IMR-90 (cell line): Measurements from ENCODE around the gene SHB. TPM values are rescaled to one million over a fixed set of nuclear protein-coding genes. Genes with fewer than 3 reads are reported as not detected.
A peak's percentile ranks its signal among the peaks of the same experiment; 100 is the strongest.

Source experiments
- ATAC-seq: fragments of 200-7000 bp; cut with Tn5 transposase; 2 replicates; pipeline ENCODE4 v1.9.1; 2020; ENCODE audit warnings: low read depth, mild to moderate bottlenecking, moderate library complexity
- BruUV-seq: library from RNA; stranded (reverse); fragments of 400-500 nt; replicated peaks from 2 replicates; lab custom pipeline; 2021; lab: Mats Ljungman, UMichigan
- CTCF ChIA-PET: fragments of 300-600 bp; formaldehyde crosslinking; extraction: SDS; loops from one replicate; lab custom pipeline; 2021; ENCODE audit warnings: antibody characterized with exemption; lab: Yijun Ruan, JAX
- POLR2A ChIA-PET: fragments of 300-600 bp; sonication (Branson Sonifier 250); formaldehyde crosslinking; loops from one replicate; lab custom pipeline; 2022; ENCODE audit warnings: antibody characterized with exemption; ENCODE audit not compliant: unreplicated experiment; lab: Charles Lee
- DNase-seq: peaks from one replicate; pipeline ENCODE4 v3.0.0; 2013
- H2AFZ ChIP-seq: replicated peaks from 2 replicates; pipeline ENCODE3; 2013; ENCODE audit warnings: low read length, mild to moderate bottlenecking; ENCODE audit not compliant: poor library complexity
- H2AK5ac ChIP-seq: 2 replicates; pipeline ENCODE4 v1.6.1; 2013; ENCODE audit warnings: low read depth, low read length, inconsistent platforms
- H2AK9ac ChIP-seq: replicated peaks from 2 replicates; pipeline ENCODE3; 2013; ENCODE audit warnings: mild to moderate bottlenecking, low read depth, low read length, moderate library complexity; ENCODE audit not compliant: poor library complexity
- H2BK120ac ChIP-seq: 2 replicates; pipeline ENCODE4 v1.6.1; 2013; ENCODE audit warnings: low read depth, low read length, inconsistent platforms
- H2BK15ac ChIP-seq: 3 replicates; pipeline ENCODE4 v1.6.1; 2013; ENCODE audit warnings: low read depth, low read length, inconsistent platforms
- H2BK20ac ChIP-seq: 2 replicates; pipeline ENCODE4 v1.6.1; 2013; ENCODE audit warnings: low read depth, mild to moderate bottlenecking, inconsistent platforms, low read length, moderate library complexity
- H2BK5ac ChIP-seq: 2 replicates; pipeline ENCODE4 v1.6.1; 2013; ENCODE audit warnings: mild to moderate bottlenecking, low read depth, low read length, inconsistent platforms; ENCODE audit not compliant: poor library complexity, severe bottlenecking
- H3K14ac ChIP-seq: replicated peaks from 2 replicates; pipeline ENCODE4 v1.6.1; 2013; ENCODE audit warnings: low read depth, low read length, inconsistent platforms
- H3K18ac ChIP-seq: 2 replicates; pipeline ENCODE4 v1.6.1; 2013; ENCODE audit warnings: low read depth, low read length, control low read depth
- H3K23ac ChIP-seq: 2 replicates; pipeline ENCODE4 v1.6.1; 2013; ENCODE audit warnings: low read depth, low read length, inconsistent platforms
- H3K27ac ChIP-seq: 2 replicates; pipeline ENCODE4 v1.5.1; 2013; ENCODE audit warnings: mild to moderate bottlenecking, control low read depth, low read length; ENCODE audit not compliant: insufficient read depth
- H3K27me3 ChIP-seq: 2 replicates; pipeline ENCODE4 v1.6.1; 2013; ENCODE audit warnings: low read length; ENCODE audit not compliant: control insufficient read depth, insufficient read depth
- H3K36me3 ChIP-seq: 2 replicates; pipeline ENCODE4 v1.6.1; 2013; ENCODE audit warnings: low read length, mixed read lengths; ENCODE audit not compliant: control insufficient read depth, insufficient read depth
- H3K4ac ChIP-seq: 2 replicates; pipeline ENCODE4 v1.6.1; 2013; ENCODE audit warnings: low read depth, low read length, inconsistent platforms
- H3K4me1 ChIP-seq: 2 replicates; pipeline ENCODE4 v1.6.1; 2013; ENCODE audit warnings: low read length, mixed read lengths; ENCODE audit not compliant: control insufficient read depth, insufficient read depth
- H3K4me2 ChIP-seq: 2 replicates; pipeline ENCODE4 v1.6.1; 2013; ENCODE audit warnings: low read depth, mild to moderate bottlenecking, control low read depth, low read length, moderate library complexity
- H3K4me3 ChIP-seq: 2 replicates; pipeline ENCODE4 v1.5.1; 2013; ENCODE audit warnings: low read depth, mild to moderate bottlenecking, control low read depth, low read length, moderate library complexity; ENCODE audit not compliant: insufficient read depth
- H3K56ac ChIP-seq: 2 replicates; pipeline ENCODE4 v1.6.1; 2013; ENCODE audit warnings: low read length, inconsistent platforms; ENCODE audit not compliant: insufficient read depth; ENCODE audit errors: extremely low read depth
- H3K79me1 ChIP-seq, 2 experiments: 2 replicates each; pipeline ENCODE4 v1.6.1; 2013; ENCODE audit warnings: low read length in 2 of 2, inconsistent platforms in 1 of 2, low read depth in 1 of 2
- H3K9ac ChIP-seq: 2 replicates; pipeline ENCODE4 v1.6.1; 2013; ENCODE audit warnings: low read depth, low read length, control low read depth
- H3K9me1 ChIP-seq: 2 replicates; pipeline ENCODE4 v1.6.1; 2013; ENCODE audit warnings: low read length, inconsistent platforms; ENCODE audit not compliant: insufficient read depth
- H3K9me3 ChIP-seq: 2 replicates; pipeline ENCODE4 v1.6.1; 2013; ENCODE audit warnings: low read length; ENCODE audit not compliant: control insufficient read depth, insufficient read depth
- H4K20me1 ChIP-seq: 2 replicates; pipeline ENCODE4 v1.6.1; 2013; ENCODE audit warnings: low read length, inconsistent platforms; ENCODE audit not compliant: insufficient read depth
- H4K5ac ChIP-seq: 2 replicates; pipeline ENCODE4 v1.6.1; 2013; ENCODE audit warnings: mild to moderate bottlenecking, low read depth, low read length, control low read depth
- H4K8ac ChIP-seq, 2 experiments: 2 replicates each; pipeline ENCODE4 v1.6.1; 2013; ENCODE audit warnings: low read depth in 2 of 2, low read length in 2 of 2, control low read depth in 1 of 2, inconsistent platforms in 1 of 2
- H4K91ac ChIP-seq: 2 replicates; pipeline ENCODE4 v1.6.1; 2013; ENCODE audit warnings: low read depth, low read length, inconsistent platforms; ENCODE audit not compliant: insufficient read depth
- BHLHE40 ChIP-seq: fragments of 150-350 bp; IDR thresholded peaks from 2 replicates; pipeline ENCODE4 v1.6.1; 2016; ENCODE audit warnings: mild to moderate bottlenecking, low read depth, low read length
- CHD1 ChIP-seq: IDR thresholded peaks from 2 replicates; pipeline ENCODE4 v1.6.1; 2012; ENCODE audit warnings: low read depth, low read length, improper control_type of control experiment
- FOS ChIP-seq: fragments of 150-350 bp; IDR thresholded peaks from 2 replicates; pipeline ENCODE4 v1.6.1; 2016; ENCODE audit warnings: low read depth, low read length
- MAFK ChIP-seq: IDR thresholded peaks from 2 replicates; pipeline ENCODE4 v1.6.1; 2012; ENCODE audit warnings: low read depth, low read length, improper control_type of control experiment
- MAZ ChIP-seq: IDR thresholded peaks from 2 replicates; pipeline ENCODE4 v1.6.1; 2012; ENCODE audit warnings: low read depth, mild to moderate bottlenecking, low read length, improper control_type of control experiment, moderate library complexity, borderline replicate concordance
- MXI1 ChIP-seq: IDR thresholded peaks from 2 replicates; pipeline ENCODE4 v1.6.1; 2012; ENCODE audit warnings: low read depth, mild to moderate bottlenecking, low read length, moderate library complexity, borderline replicate concordance
- NFE2L2 ChIP-seq: fragments of 150-350 bp; IDR thresholded peaks from 2 replicates; pipeline ENCODE4 v1.6.1; 2016; ENCODE audit warnings: low read depth, mild to moderate bottlenecking, low read length
- POLR2A ChIP-seq: IDR thresholded peaks from 2 replicates; pipeline ENCODE4 v1.6.1; 2012; ENCODE audit warnings: mild to moderate bottlenecking, low read depth, low read length
- RAD21 ChIP-seq: IDR thresholded peaks from 2 replicates; pipeline ENCODE4 v1.6.1; 2012; ENCODE audit warnings: low read length, improper control_type of control experiment
- RCOR1 ChIP-seq: IDR thresholded peaks from 2 replicates; pipeline ENCODE4 v1.6.1; 2012; ENCODE audit warnings: mild to moderate bottlenecking, low read length, improper control_type of control experiment; ENCODE audit not compliant: insufficient replicate concordance
- RFX5 ChIP-seq: IDR thresholded peaks from 2 replicates; pipeline ENCODE4 v1.8.0; 2012; ENCODE audit warnings: low read depth, mild to moderate bottlenecking, low read length, moderate library complexity
- SMC3 ChIP-seq: fragments of 150-350 bp; IDR thresholded peaks from 2 replicates; pipeline ENCODE4 v1.6.1; 2016; ENCODE audit warnings: low read depth, mild to moderate bottlenecking, antibody characterized with exemption, low read length, moderate library complexity
- WGBS, 2 experiments: methylation state at CpG; one replicate each; pipeline versions ENCODE4 v1.1.5 to v1.1.7; 2013; ENCODE audit warnings: missing lambda C conversion rate in 2 of 2; ENCODE audit not compliant: insufficient read length in 1 of 2; ENCODE audit errors: extremely low coverage in 2 of 2; 5-methylcytosine and 5-hydroxymethylcytosine counted together
- dilution Hi-C: fragments of 300-500 bp; cut with HindIII; formaldehyde crosslinking; loops from one replicate; pipeline ENCODE4 v1.14.3; 2018; ENCODE audit warnings: low sequenced_read_pairs; ENCODE audit not compliant: unreplicated experiment
- in situ Hi-C: fragments of 300-500 bp; cut with MboI; formaldehyde crosslinking; loops from 3 replicates; pipeline ENCODE4 v1.14.3; 2019; ENCODE audit warnings: low sequenced_read_pairs, inconsistent platforms, mixed read lengths
- intact Hi-C: fragments of 100-400 bp; cut with micrococcal nuclease; formaldehyde crosslinking; loops from 2 replicates; pipeline ENCODE4 v1.10.0; 2022
- polyA plus RNA-seq, 3 experiments: library from polyadenylated mRNA; depleted of rRNA; stranded (reverse); fragments of >200 nt; gene quantifications; 2 replicates each; pipeline ENCODE4 v1.2.3, GENCODE V29; 2012; ENCODE audit warnings: low replicate concordance in 1 of 3
- total RNA-seq: library from RNA; depleted of rRNA; stranded (reverse); fragments of >200 nt; gene quantifications from 2 replicates; pipeline ENCODE4 v1.2.3, GENCODE V29; 2012
- TF ChIP-seq, protein P1 (sequence below): fragments of 150-350 bp; IDR thresholded peaks from 2 replicates; pipeline ENCODE4 v1.6.1; 2017; ENCODE audit warnings: mild to moderate bottlenecking, antibody characterized with exemption, low read length, low read depth
- TF ChIP-seq, protein P2 (sequence below): conservative IDR thresholded peaks from 2 replicates; pipeline ENCODE4 v1.5.1; 2012; ENCODE audit warnings: mild to moderate bottlenecking, low read depth, low read length, improper control_type of control experiment
- TF ChIP-seq, protein P3 (sequence below): fragments of 150-350 bp; IDR thresholded peaks from 2 replicates; pipeline ENCODE4 v1.6.1; 2016; ENCODE audit warnings: low read depth, mild to moderate bottlenecking, low read length, moderate library complexity, borderline replicate concordance

SHB gene
- total and polyA plus RNA-seq, 2 of the 4 experiments (the other 2 are of a cell fraction): 6.1 to 20.4 TPM

DNA sequence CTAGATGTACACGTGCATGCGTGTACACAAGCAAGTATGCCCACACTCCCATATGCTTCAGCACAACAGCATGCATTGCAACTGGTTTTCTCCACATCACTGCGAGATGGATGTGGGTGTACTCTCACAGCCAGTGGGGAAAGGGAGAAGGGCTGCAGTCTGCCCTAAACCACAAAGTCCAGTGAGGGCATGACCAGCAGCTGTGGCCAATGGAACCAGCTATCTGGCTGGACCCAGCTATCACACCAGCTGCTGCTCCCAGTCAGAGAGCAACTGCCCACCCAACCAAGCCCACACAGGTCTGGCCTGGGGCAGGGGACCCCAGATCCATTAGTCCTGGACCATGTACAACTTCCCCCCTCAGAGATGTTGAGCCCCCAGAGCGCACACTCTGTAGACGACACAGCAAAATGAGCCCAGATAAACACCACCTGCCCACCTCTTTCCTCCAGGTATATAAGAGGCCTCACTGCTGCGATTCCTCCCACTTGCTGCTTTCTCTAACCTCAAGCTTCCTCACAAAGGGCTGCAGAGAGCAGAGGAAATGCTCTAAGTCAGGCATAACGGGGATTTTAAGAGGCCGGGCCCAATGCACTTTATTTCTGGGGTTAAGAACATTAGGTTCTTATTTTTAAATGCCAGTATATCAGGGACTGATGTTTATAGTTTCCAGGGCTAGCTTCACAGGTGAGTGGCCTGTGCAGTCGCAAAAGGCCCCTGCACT, 39.0 kb downstream of the SHB start:
- Histone ChIP-seq H3K9me1 (peaks cover 47% of the 10 kb centered on the region), H2BK5ac (peak overlapping the region; percentile 9), H2BK15ac (no peak overlapping the region; the same call in 2 of the 3 replicates), H3K9me3 (no peaks in the 10 kb centered on the region), H2AFZ (peak overlapping the region; percentile 29), H3K56ac (no peak overlapping the region), H3K4ac (peak overlapping the region; percentile 63), H4K91ac (no peak overlapping the region), H3K4me2 (no peak overlapping the region), H3K18ac (no peak overlapping the region), H4K20me1 (peaks cover 54% of the 10 kb centered on the region), H2BK120ac (no peak overlapping the region), H3K4me3 (no peak overlapping the region), H3K4me1 (peaks cover 45% of the 10 kb centered on the region), H4K8ac (peak overlapping the region in 1 of 2 experiments; percentile 12; a peak in 2 of 4 replicates), H3K27me3 (no peaks in the 10 kb centered on the region), H3K36me3 (no peaks in the 10 kb centered on the region), H4K5ac (no peak overlapping the region), H3K14ac (peak overlapping the region; percentile 61), H3K27ac (peak overlapping the region; percentile 7; the same call in 1 of the 2 replicates), H3K9ac (no peak overlapping the region), H2AK5ac (peak overlapping the region; percentile 87; the same call in 1 of the 2 replicates), H2AK9ac (peak overlapping the region; percentile 33), H2BK20ac (no peak overlapping the region), H3K23ac (0 out of 2 replicates have a peak overlapping the region, but pooled peaks have one; percentile 78), H3K79me1 (peaks cover 24 to 82% of the 10 kb centered on the region in 2 experiments)
- intact Hi-C loops: no loop called here
- dilution Hi-C loops: no loop called here
- in situ Hi-C loops: no loop called here
- ChIA-PET POLR2A (no interaction called here), CTCF (no interaction called here)
- ATAC-seq: no peak
- no TSS peak for BruUV-seq
- DNase-seq: no peak
- WGBS, 2 experiments: no CpG with 5 or more reads among the region's 9 CpGs
- TF ChIP-seq, protein P1, sequence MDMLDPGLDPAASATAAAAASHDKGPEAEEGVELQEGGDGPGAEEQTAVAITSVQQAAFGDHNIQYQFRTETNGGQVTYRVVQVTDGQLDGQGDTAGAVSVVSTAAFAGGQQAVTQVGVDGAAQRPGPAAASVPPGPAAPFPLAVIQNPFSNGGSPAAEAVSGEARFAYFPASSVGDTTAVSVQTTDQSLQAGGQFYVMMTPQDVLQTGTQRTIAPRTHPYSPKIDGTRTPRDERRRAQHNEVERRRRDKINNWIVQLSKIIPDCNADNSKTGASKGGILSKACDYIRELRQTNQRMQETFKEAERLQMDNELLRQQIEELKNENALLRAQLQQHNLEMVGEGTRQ: no peak
- TF ChIP-seq POLR2A (no peak), MXI1 (no peak), FOS (no peak), RFX5 (no peak), RAD21 (no peak), NFE2L2 (no peak), BHLHE40 (no peak), MAZ (no peak), MAFK (no peak), SMC3 (no peak), RCOR1 (no peak), CHD1 (no peak)
- TF ChIP-seq, protein P2, sequence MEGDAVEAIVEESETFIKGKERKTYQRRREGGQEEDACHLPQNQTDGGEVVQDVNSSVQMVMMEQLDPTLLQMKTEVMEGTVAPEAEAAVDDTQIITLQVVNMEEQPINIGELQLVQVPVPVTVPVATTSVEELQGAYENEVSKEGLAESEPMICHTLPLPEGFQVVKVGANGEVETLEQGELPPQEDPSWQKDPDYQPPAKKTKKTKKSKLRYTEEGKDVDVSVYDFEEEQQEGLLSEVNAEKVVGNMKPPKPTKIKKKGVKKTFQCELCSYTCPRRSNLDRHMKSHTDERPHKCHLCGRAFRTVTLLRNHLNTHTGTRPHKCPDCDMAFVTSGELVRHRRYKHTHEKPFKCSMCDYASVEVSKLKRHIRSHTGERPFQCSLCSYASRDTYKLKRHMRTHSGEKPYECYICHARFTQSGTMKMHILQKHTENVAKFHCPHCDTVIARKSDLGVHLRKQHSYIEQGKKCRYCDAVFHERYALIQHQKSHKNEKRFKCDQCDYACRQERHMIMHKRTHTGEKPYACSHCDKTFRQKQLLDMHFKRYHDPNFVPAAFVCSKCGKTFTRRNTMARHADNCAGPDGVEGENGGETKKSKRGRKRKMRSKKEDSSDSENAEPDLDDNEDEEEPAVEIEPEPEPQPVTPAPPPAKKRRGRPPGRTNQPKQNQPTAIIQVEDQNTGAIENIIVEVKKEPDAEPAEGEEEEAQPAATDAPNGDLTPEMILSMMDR: no peak
- TF ChIP-seq, protein P3, sequence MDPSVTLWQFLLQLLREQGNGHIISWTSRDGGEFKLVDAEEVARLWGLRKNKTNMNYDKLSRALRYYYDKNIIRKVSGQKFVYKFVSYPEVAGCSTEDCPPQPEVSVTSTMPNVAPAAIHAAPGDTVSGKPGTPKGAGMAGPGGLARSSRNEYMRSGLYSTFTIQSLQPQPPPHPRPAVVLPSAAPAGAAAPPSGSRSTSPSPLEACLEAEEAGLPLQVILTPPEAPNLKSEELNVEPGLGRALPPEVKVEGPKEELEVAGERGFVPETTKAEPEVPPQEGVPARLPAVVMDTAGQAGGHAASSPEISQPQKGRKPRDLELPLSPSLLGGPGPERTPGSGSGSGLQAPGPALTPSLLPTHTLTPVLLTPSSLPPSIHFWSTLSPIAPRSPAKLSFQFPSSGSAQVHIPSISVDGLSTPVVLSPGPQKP: no peak
